GM21825 (cell line): ENCODE measurements around the gene TRAF5.
"Not testable (repeated sequence)": the region's sequence is repeated elsewhere in the genome, so short reads cannot be mapped to it uniquely, and the experiment has no call there.

Experiments used
- ATAC-seq: cut with Tn5 transposase; IDR thresholded peaks from one replicate; pipeline ENCODE4 v1.9.1; 2021; ENCODE audit warnings: mild to moderate bottlenecking, moderate library complexity; ENCODE audit not compliant: unreplicated experiment

Gene TRAF5

DNA sequence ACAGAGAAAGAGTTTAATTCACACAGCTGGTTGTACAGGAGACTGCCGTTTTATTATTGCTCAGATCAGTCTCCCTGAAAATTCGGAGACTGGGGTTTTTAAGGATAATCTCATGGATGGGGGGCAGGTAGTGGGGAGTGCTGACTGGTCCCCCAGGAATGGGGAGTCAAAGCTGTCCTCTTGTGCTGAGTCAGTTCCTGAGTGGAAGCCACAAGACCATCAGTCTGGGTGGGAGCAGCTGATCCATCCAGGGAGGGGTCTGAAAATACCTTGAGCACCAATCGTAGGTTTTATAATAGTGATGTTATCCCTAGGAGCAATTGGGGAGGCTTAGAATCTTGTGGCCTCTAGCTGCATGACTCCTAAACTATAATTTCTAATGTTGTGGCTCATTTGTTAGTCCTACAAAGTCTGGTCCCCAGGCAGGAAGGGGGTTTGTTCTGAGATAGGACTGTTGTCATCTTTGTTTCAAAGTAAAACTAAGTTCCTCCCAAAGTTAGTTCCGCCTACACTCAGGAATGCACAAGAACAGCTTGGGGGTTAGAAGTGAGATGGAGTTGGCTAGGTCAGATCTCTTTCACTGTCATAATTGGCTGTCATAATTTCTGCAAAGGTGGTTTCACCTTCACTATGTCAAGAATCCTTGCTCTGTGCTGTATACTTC, 50.3 kb downstream of the TRAF5 start:
- ATAC-seq: no peak

DNA sequence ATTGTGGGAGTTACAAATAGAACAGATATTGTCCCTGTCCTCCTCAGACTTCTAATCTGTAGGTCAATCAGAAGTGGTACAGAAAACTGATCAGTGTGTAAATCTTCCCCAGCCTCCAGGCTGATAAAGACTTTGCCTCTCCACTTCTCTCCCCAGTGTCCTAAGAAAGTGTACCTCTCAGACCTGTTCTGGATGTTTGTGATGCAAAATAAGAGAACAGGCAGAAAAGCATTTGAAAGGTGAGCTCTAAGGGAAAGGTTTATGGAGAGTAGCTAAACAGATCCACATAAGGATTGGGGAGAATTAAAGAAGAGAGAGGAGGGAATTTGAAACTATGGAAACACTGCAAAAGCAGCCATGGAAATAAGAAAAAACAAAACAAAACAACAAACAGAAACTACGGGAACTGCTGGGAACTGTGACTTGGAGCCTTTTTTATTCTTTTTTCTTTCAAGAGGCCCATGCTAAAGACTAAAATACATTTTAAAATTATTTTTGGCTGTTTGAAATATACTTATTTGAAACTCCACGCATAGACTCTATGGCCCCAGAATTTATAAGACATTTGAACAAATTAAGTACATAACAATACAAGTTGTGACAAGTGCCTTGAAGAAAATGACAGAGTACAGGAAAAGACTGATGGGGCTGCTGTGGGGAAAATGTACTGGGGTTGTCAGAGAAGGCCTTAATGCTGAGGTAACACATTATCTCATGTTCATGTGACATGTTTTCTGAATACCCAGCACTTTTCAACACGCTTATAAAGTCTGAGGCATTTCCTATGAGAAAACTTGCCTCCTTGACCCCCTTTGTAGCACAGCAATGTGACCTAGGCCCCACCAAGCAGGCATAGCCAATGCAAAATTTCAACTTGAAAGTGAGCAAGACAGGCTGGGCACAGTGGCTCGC, 51.2 kb downstream of the TRAF5 start:
- no peak for ATAC-seq

DNA sequence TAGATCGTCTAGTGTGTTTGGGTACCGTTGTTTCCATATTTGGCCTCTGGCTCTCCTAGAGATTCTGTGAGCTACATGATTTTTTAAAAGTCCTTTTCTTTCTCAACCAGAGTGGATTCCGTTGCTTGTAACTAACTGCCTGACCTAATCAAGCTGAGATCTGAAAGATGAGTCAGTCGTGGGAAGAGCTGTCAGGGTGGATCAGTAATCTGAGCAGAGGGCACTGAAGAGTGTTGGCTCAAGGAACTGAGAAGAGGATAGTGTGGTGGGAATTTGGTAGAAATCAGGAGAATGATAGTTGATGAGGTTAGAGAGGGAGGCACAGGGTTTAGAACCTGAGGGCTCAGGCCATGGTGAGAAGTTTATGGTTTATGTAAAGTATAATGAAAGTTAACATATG, 52.2 kb downstream of the TRAF5 start:
- ATAC-seq: no peak

DNA sequence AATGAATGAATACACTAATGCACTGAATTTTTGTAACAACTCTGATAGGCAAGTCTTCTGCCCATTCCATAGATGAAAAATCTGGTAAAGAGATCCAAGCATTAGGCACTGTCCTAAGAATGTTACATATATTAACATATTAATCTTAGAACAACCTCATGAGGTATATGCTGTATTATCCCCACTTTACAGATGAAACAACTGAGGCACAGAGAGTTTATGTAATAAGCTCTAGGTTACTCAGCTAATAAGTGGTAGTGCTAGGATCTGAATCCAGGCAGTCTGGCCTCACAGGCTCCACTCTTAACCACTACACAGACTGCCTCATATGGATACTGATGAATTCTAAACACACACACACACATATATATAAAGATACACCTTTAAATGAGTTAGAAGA, 52.8 kb downstream of the TRAF5 start:
- no peak for ATAC-seq

DNA sequence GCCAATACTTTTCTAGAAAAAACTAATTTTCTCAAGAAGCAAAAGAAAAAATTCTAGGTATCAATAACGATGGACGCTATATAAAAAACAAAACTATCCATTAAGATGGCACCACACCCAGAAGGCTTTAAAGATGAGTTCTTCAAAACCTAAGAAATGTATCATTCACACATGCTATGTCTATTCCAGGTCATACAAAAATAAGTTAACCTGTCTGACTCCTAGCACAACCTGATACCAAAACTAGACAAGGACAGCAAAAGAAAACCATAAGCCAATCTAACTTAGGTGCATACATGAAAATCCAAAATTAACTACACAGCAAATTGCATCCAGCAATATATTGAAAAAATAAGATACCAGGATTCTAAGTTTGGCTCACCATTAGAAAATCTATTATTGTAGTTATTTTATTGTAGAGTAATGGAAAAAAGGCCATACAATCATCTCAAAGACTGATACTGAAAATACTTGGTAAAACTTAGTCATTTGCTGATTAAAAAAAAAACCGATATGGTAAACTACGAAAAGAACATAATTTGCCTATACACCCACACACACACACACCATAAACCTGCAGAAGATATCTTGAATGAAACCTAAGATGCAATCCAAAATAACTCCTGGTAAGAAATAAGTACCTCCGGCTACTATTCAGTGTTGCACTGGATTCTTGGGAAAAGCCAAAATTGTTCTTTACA, 55.0 kb downstream of the TRAF5 start:
- no peak for ATAC-seq

DNA sequence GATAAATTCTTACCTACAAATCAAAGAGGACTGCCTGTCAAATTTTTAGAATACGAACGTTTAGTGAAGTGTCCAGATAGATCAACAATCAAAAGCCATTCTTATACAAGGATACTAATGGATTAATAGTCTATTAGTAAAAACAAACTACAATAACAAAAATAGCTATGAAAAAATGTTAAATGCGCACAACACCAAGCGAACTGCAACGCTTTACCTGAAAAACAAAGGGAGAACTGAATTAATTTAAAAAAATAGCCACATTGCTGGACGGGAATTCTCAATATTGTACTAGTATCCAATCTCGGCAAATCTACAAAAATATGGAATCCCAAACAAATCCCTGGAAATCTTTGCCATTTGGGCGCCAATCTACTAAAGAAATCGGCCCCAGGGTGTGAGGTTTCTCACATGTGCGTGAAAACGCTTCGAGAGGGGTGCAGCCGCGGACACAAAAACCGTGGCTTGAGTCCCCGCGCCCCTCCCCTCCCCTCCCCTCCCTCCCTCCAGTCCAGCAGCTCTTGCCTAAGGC, 55.6 kb downstream of the TRAF5 start:
- ATAC-seq: no peak

DNA sequence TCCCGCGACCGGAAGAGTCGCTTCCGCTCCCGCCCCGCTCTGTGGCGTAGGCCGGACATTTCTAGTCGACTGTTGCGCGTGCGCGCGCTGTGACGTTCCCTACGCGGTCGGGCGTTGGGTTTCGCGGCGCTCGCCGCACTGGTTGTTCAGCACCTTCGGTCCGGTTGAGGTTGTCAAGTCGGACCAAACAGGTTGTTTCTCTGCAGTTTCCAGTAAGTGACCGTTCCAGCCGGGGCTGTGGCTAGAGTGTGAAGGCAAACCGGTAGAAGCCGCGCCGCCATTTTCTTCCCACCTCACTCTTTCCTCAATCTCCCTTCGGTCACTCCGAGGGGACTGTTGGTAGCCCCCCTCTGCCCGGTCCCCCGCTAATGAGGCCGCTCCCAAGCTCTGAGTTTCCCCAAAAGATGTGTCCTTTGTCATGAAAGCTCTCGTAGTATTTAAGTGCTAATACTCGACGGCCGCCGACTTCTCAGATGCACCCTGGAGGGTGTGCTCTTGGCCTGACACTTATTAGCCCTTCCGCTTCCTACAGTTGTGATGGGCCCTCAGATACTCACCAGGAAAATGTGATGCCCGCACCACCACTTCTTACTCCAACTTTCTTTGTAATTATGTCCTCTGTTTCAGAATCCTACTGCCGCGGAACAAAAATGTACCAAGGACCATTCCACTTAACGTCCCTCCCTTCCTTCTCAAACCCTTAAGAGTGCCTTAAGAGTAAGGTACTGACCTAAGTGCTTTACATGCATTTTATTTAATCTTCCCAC, 56.3 kb downstream of the TRAF5 start:
- peak; percentile 97 for ATAC-seq

DNA sequence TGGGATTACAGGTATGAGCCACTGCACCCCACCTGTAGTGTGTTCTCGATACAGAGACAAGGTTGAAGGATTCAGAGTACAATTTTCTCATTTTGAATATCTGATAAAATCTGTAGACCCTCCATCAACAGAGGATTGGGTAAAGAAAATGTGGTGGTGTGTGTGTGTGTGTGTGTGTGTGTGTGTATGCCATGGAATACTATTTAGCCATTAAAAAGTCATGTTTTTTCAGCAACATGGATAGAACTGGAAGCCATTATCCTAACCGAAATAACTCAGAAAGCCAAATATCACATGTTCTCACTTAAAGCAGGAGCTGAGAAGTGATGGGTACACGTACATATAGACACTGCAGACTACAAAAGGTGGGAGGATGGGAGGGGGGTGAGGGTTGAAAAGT, 57.9 kb downstream of the TRAF5 start:
- no peak for ATAC-seq

DNA sequence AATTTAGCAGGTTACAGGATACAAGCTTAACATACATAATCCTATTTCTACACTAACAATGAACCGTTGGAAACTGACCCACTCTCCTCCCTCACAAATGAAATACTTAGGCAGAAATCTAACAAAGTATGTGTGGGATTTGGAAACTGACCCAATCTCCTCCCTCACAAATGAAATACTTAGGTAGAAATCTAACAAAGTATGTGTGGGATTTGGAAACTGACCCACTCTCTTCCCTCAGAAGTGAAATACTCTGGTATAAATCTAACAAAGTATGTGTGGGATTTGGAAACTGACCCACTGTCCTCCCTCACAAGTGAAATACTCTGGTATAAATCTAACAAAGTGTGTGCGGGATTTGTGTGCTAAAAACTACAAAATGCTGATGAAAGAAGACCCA, 60.3 kb downstream of the TRAF5 start:
- no peak for ATAC-seq

DNA sequence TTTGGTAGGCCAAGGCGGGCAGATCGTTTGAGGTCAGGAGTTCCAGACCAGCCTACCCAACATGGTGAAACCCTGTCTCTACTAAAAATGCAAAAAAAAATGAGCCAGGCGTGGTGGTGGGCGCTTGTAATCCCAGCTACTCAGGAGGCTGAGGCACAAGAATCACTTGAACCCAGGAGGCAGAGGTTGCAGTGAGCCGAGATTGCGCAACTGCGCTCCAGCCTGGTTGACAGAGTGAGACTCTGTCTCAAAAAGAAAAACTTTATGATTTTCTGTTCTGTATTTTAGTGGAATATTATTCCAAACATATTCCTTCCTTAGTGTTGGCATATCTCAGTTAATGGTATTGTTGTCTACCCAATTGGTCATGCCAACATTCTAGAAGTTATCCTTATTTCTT, 64.2 kb downstream of the TRAF5 start:
- not testable (repeated sequence) for ATAC-seq

DNA sequence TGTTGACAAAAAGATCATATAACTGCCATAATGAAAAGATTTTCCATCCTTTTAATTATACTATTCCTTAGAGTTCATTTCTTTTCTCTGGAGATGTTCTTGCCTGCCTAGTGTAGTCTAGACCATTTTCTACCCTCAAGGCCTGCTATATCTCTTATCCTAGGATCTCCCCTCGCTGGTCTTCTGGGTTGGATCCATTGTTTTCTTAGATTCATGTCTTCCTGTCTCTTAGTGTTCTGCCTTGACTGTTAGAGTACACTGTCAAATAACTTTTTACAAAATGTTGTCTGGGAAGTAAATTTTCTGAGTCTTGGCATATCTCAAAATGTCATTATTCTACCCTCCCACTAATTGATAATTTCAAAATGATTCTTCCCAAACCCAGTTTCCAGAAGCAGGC, 66.6 kb downstream of the TRAF5 start:
- ATAC-seq: no peak

DNA sequence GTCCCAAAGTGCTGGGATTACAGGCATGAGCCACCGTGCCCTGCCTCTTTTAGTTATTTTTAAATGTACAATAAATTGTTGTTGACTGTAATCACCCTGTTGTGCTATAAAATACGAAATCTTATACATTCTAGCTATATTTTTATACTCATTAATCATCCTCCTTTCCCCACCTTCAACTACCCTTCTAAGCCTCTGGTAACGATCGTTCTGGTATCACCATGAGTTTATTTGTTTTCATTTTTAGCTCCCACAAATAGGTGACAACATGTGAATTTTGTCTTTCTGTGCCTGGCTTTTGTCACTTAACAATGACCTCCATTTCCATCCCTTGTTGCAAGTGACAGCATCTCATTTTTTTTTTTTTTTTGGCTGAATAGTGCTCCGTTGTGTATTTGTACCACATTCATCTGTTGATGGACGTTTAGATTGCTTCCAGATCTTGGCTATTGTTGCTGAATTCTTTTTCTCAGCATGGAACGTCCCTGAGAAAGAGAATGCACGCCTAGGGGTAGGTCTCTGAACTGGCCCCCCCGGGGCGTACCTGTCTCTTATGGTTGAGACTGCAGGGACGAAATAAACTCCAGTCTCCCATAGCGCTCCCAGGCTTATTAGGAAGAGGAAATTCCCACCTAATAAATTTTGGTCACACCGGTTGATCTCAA, 71.8 kb downstream of the TRAF5 start:
- ATAC-seq: not testable (repeated sequence)

DNA sequence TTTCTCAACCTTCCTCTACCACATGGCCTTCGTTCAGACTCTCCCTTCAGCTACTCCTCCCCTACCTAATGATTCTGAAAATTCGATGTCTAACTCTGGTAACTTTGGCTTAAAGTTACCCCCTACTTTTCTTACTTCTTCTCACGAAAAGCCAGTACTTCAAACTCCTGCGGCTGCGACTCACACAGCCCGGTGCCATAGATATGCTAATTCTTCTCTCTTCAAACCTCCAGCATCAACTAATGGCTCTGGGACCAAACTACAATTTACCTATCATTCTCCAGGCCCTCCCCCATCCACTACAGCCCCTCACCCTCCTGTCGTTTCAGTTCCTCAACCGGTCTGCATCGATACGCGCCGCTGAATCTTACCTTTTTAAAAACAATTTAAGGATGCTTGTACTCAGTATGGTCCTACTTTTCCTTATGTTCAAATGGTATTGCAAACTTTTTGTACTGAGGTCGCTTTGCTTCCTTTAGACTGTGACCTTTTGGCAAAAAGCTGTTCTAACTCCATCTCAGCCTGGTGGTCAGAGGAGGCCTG, 73.3 kb downstream of the TRAF5 start:
- not testable (repeated sequence) for ATAC-seq

DNA sequence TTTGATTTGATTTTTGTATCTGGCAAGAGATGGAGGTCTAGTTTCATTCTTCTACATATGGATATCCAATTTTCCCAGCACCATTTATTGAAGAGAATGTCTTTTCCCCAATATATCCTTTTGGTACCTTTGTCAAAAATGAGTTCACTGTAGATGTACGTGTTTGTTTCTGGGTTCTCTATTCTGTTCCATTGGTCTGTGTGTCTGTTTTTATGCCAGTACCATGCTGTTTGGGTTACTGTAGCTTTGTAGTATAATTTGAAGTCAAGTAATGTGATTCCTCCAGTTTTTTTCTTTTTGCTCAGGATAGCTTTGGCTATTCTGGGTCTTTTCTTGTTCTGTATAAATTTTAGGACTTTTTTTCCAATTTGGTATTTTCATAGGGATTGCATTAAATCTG, 75.1 kb downstream of the TRAF5 start:
- ATAC-seq: not testable (repeated sequence)

DNA sequence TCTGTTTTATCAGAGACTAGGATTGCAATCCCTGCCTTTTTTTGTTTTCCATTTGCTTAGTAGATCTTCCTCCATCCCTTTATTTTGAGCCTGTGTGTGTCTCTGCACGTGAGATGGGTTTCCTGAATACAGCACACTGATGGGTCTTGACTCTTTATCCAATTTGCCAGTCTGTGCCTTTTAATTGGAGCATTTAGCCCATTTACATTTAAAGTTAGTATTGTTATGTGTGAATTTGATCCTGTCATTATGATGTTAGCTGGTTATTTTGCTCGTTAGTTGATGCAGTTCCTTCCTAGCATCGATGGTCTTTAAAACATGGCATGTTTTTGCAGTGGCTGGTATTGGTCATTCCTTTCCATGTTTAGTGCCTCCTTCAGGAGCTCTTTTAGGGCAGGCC, 79.5 kb downstream of the TRAF5 start:
- not testable (repeated sequence) for ATAC-seq

DNA sequence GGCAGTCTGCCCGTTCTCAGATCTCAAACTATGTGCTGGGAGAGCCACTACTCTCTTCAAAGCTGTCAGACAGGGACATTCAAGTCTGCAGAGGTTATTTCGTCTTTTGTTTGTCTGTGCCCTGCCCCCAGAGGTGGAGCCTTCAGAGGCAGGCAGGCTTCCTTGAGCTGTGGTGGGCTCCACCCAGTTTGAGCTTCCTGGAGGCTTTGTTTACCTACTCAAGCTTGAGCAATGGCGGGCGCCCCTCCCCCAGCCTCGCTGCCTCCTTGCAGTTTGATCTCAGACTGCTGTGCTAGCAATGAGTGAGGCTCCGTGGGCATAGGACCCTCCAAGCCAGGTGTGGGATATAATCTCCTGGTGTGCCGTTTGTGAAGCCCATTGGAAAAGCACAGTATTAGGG, 81.1 kb downstream of the TRAF5 start:
- not testable (repeated sequence) for ATAC-seq

DNA sequence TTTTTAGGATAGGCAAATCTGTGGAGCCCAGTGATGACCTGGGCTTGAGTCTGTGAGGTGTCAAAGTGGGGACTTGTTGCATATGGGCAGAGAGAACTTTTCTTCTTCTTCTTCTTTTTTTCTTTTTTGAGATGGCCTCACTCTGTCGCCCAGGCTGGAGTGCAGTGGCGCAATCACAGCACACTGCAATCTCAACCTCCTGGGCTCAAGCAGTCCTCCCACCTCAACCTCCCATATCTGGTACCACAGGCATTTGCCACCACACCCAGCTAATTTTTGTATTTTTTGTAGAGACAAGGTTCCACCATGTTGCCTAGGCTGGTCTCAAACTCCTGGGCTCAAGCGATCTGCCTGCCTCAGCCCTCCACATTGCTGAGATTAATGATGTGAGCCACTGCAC, 85.0 kb downstream of the TRAF5 start:
- no peak for ATAC-seq

DNA sequence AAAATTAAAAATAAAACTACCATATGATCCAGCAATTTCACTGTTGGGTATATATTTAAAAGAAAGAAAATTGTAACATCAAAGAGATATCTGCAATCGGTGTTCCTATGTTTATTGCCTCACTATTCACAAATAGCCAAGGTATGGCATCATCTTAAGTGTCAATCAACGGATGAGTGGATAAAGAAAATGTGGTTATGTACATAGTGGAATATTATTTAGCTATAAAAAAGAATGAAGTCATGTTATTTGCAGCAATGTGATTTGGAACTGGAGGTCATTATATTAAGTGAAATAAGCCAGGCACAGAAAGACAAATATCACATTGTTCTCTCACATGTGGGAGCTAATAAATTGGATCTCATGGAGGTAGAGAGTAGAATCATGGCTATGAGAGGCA, 89.1 kb downstream of the TRAF5 start:
- ATAC-seq: no peak

DNA sequence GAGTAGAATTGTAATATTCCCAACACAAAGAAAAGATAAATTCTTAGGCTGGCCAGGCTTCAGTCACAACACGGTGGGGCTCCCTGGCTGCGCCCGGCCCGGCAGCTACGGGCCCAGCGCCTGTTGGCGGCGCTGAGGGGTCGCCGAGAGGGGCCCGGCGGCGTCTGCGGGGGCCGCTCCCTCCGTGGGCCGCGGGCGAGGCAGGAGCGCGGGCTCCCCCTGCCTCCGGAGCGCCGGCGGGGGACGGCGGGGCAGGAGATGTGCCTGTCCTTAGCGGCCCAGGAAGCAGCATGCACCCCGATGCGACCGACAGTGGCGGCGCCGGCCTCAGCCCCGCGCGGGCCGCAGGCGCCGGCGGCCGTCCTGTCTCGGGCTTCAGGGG, 89.6 kb downstream of the TRAF5 start:
- ATAC-seq: peak; percentile 68
